ENCODE measurements around the gene IFI27L1.

The IFI27L1 gene

DNA sequence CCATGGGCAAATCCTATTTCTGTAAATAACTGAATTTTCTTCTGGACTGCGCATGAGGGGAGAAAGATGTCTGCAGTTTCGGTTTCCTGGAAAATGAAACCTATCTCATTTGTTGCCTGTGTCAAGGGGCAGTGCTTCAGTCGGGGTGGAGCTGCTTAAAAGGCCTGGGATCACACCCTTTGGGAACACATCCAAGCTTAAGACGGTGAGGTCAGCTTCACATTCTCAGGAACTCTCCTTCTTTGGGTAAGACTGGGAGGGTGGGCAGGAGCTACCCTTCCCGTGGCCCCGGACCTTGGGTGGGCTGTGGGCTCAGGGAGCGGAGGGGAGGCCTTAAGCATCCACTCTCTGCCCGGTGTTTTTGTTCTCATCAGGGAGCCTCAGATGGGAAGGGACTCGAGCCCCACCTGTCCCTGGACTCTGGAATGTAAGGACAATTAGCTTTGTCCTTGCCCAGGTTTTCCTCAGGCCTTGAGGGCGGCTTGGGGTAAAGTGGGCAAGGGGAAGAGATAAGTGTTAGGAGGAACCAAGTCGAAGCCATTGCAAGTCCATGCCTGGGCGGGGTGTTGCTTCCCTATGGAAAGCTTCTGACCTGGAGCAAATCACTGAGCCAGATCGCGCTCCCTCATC lies 29.6 kb downstream of the IFI27L1 start, which contains the start of gene IFI27:
TSS of gene IFI27 (plus strand) at position 185 of the 630 bp plus-strand sequence.
- H3K27ac ChIP-seq = no peak within 1 kb of the TSS
- TF ChIP-seq ZFX (IDR thresholded peaks at IDR 0.05; ENCODE audit: borderline replicate concordance) (no peak), CTCF (IDR thresholded peaks at IDR 0.05) (no peak)

GRCh38 chr14:94111276-94112095 lies 30.4 kb downstream of the IFI27L1 start:
- no peak for TF ChIP-seq ZFX (IDR thresholded peaks at IDR 0.05; ENCODE audit: borderline replicate concordance)
- no peak for TF ChIP-seq CTCF (IDR thresholded peaks at IDR 0.05)
- H3K27ac ChIP-seq = no peak overlapping the region

DNA sequence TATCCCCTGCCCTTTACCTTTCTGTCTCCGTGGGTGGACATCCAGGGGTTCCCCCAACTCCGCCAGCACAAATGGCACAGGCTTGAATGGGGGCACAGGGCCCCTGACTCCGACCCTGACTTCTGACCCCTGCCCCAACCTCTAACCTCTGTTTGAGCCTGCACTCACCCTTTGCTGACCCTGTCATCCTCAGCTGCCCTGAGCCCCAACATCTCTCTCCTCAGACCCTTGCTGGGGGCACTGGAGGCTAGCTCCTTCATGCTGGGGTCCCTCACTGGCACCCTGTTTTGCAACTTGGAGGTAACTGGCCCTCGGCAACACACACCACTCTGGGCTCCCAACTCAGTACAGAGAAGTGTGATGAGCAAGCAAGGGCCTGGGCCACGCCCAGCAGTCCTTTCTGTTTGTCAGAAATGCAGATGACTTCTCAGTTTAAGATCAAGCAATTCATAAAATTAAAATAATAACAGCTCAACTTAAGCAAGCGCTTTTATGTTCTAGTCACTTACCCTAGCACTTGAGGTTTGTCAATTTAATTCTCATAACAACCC lies 31.5 kb downstream of the IFI27L1 start:
- TF ChIP-seq CTCF (IDR thresholded peaks at IDR 0.05) (no peak), ZFX (IDR thresholded peaks at IDR 0.05; ENCODE audit: borderline replicate concordance) (no peak)
- H3K27ac ChIP-seq = no peak overlapping the region

DNA sequence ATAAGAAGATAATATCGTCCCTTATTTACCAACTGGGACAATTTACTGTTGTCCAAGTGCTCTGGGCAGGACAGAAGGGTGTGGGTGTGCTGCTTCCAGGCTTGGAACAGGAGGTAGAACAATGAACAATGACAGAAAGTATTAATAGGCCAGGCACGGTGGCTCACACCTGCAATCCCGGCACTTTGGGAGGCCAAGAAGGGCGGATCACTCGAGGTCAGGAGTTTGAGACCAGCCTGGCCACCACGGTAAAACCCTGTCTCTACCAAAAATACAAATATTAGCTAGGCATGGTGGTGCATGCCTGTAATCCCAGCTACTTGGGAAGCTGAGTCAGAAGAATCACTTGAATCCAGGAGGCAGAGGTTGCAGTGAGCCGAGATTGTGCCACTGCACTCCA lies 32.0 kb downstream of the IFI27L1 start:
- TF ChIP-seq ZFX (IDR thresholded peaks at IDR 0.05; ENCODE audit: borderline replicate concordance) = no peak
- TF ChIP-seq CTCF (IDR thresholded peaks at IDR 0.05) = no peak
- H3K27ac ChIP-seq = no peak overlapping the region

- H3K27ac ChIP-seq = no peak overlapping the region
- TF ChIP-seq CTCF (IDR thresholded peaks at IDR 0.05) = no peak
Observed at GRCh38 chr14:94113490-94113889, 32.4 kb downstream of the IFI27L1 start.

DNA sequence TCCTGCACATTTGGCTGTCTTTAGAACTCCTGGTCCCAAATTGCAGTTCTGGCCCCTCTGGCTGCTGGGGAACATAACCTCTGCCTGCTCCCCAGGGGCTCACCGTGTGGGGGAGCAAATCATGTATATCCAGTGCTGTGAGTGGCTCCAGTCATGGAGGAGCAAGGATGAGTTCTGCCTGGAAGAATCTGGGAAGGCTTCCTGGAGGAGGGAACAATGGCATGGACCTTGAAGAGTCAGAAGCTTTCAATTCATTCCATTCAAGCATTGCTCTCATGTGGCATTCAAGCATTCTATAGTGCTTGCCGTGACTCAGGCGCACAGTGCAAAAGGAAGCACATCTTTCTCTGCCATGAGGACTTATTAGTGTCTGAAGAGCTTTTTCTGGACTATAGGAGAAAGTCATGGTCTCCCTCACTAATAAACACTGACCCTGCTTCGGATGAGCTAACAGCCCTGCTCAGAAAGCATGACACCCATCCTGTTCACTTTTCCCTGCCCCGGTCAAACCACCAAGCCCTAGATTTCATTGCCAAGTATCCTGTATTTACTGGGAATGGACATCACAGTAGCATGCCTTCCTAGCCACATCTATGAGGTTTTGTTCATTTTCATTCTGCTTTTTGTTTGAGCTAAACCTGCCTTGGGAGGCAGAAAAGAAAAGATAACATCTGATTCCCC lies 32.9 kb downstream of the IFI27L1 start:
- no peak overlapping the region for H3K27ac ChIP-seq
- no peak for TF ChIP-seq ZFX (IDR thresholded peaks at IDR 0.05; ENCODE audit: borderline replicate concordance)
- no peak for TF ChIP-seq CTCF (IDR thresholded peaks at IDR 0.05)
